ENCODE results near the gene CIB4. TPM values are rescaled to one million over a fixed set of nuclear protein-coding genes. Genes with fewer than 3 reads are reported as not detected.

CIB4 gene
- not detected for total RNA-seq
- long read RNA-seq: 0 reads

DNA sequence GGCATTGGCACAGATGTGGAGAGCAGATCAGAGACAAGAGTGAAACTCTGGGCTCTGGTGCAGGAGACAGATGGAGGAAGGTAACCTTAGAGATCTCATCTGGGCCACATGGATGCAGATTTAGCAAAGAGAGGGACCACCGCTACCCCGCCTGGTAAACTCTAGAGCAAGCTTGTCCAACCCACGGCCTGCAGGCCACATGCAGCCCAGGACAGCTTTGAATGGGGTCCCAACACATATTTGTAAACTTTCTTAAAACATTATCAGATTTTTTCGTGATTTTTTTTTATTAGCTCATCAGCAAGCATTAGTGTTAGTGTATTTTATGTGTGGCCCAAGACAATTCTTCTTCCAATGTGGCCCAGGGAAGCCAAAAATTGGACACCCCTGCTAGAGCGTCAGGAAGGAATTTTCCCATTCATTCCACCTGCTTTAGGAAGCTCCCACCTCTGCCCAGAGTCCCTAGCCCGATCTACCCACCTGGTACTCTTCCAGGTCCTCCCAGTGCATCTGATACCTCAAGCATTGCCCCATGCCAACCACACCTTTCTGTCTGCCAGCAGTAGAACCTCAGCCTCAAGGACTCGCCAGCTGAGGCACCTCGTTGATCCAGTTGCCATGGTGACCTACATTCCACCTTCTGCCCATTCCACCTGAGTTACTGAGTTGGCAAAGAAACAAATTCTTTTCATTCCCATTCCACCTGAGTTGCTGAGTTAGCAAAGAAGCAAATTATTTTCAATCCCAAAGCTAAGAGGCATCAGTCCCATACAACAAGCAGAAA, at the start of gene CIB4:
CIB4 (minus strand) TSS at position 586 of the 784 bp plus-strand sequence; CDS start at position 534, 52 bp downstream.
- H3K9me3 ChIP-seq: no peaks in the 10 kb centered on the region
- no peak within 1 kb of the TSS for H3K27ac ChIP-seq

GRCh38 chr2:26687801-26688200, 46.6 kb upstream of the CIB4 start:
- no peaks in the 10 kb centered on the region for H3K9me3 ChIP-seq

More for the DNA sequence above, at the start of gene CIB4:
- intact Hi-C loops (cut with DNase I): no loop called here
- peaks cover 7% of the 10 kb centered on the region for H3K4me1 ChIP-seq
- TF ChIP-seq, protein P1, sequence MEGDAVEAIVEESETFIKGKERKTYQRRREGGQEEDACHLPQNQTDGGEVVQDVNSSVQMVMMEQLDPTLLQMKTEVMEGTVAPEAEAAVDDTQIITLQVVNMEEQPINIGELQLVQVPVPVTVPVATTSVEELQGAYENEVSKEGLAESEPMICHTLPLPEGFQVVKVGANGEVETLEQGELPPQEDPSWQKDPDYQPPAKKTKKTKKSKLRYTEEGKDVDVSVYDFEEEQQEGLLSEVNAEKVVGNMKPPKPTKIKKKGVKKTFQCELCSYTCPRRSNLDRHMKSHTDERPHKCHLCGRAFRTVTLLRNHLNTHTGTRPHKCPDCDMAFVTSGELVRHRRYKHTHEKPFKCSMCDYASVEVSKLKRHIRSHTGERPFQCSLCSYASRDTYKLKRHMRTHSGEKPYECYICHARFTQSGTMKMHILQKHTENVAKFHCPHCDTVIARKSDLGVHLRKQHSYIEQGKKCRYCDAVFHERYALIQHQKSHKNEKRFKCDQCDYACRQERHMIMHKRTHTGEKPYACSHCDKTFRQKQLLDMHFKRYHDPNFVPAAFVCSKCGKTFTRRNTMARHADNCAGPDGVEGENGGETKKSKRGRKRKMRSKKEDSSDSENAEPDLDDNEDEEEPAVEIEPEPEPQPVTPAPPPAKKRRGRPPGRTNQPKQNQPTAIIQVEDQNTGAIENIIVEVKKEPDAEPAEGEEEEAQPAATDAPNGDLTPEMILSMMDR (IDR thresholded peaks at IDR 0.05): no peak
- no peaks in the 10 kb centered on the region for H3K27me3 ChIP-seq
- no peak for DNase-seq
- H3K36me3 ChIP-seq: no peaks in the 10 kb centered on the region
- no peak within 1 kb of the TSS for H3K4me3 ChIP-seq
- peak; percentile 74 for ATAC-seq

DNA sequence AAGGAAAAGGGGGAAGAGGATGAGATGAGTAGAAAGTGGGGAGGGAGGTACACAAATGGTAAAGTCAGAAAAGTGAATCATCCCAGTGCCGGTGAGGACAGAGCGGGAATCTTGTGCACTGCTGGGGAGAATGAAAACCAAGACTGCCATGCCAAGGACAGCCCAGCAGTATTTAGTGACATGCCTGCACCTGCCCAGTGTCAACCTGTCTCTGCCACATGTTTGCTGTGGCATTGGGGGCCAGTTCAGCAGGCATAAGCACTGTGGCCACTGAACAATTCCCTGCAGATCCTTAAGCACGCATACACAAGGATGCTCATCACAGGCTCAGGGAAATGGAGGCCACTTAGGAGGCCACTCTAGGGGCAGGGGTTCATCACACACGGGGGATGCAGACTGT, 46.2 kb upstream of the CIB4 start:
- Histone ChIP-seq H3K4me3 (no peak overlapping the region), H3K4me1 (peaks cover 3% of the 10 kb centered on the region), H3K36me3 (no peaks in the 10 kb centered on the region), H3K27ac (no peak overlapping the region), H3K27me3 (no peaks in the 10 kb centered on the region), H3K9me3 (no peaks in the 10 kb centered on the region)
- TF ChIP-seq, protein P1 (IDR thresholded peaks at IDR 0.05): no peak
- ATAC-seq: no peak
- no peak for DNase-seq
- intact Hi-C loops (cut with DNase I): no loop called here

More at GRCh38 chr2:26687801-26688200, 46.6 kb upstream of the CIB4 start:
- intact Hi-C loops (cut with DNase I): no loop called here
- H3K4me1 ChIP-seq: peaks cover 4% of the 10 kb centered on the region
- H3K27me3 ChIP-seq: peaks cover under 1% of the 10 kb centered on the region
- H3K4me3 ChIP-seq: no peak overlapping the region
- H3K36me3 ChIP-seq: no peaks in the 10 kb centered on the region
- DNase-seq (no peak), ATAC-seq (no peak)
- TF ChIP-seq, protein P1 (IDR thresholded peaks at IDR 0.05): no peak
- no peak overlapping the region for H3K27ac ChIP-seq

- Histone ChIP-seq H3K4me3 (no peak overlapping the region), H3K27me3 (no peaks in the 10 kb centered on the region), H3K27ac (no peak overlapping the region), H3K9me3 (no peaks in the 10 kb centered on the region), H3K36me3 (no peaks in the 10 kb centered on the region), H3K4me1 (peaks cover 3% of the 10 kb centered on the region)
- DNase-seq (no peak), ATAC-seq (peak; percentile 29)
- intact Hi-C loops (cut with DNase I): no loop called here
- TF ChIP-seq, protein P1 (IDR thresholded peaks at IDR 0.05): no peak
These were observed 45.0 kb upstream of the CIB4 start for GRCh38 chr2:26685989-26686839.

DNA sequence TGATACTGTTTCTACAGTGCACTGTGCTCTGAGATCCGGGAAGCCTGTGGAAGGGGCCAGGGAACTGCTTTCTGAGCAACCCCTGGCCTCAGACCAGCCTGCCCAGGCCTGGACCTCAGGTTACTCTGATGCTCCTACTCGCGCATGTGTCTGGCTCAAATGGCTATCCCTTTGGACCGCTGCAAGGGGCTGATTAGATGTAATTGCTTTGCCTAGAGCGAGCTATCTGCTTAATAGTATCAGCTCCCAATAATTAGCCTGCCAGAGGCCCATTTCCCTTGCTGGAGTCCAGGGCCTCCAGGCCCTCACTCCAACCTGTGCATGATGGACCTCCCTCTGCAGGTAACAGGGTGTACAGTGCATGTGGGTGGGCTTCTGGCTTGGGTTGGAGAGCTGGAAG, 44.2 kb upstream of the CIB4 start:
- DNase-seq (no peak), ATAC-seq (no peak)
- no peaks in the 10 kb centered on the region for H3K36me3 ChIP-seq
- H3K9me3 ChIP-seq: no peaks in the 10 kb centered on the region
- no peak overlapping the region for H3K27ac ChIP-seq
- no peaks in the 10 kb centered on the region for H3K4me1 ChIP-seq
- intact Hi-C loops (cut with DNase I): no loop called here
- TF ChIP-seq, protein P1 (IDR thresholded peaks at IDR 0.05): no peak
- H3K4me3 ChIP-seq: no peak overlapping the region
- no peaks in the 10 kb centered on the region for H3K27me3 ChIP-seq

Data from upper lobe of right lung (tissue), 1 donor.